Rectal smooth muscle tissue (tissue), 1 donor: ENCODE measurements around the gene HAGHL.
"Not testable (repeated sequence)": the region's sequence is repeated elsewhere in the genome, so short reads cannot be mapped to it uniquely, and the experiment has no call there.

Experiments used
- H3K27ac ChIP-seq: one replicate; pipeline ENCODE4 v1.7.0; 2013; ENCODE audit warnings: low read depth, low read length, inconsistent platforms
- H3K27me3 ChIP-seq: one replicate; pipeline ENCODE4 v1.7.0; 2013; ENCODE audit warnings: low read length; ENCODE audit not compliant: control insufficient read depth, insufficient read depth
- H3K36me3 ChIP-seq: one replicate; pipeline ENCODE4 v1.7.0; 2013; ENCODE audit warnings: low read length; ENCODE audit not compliant: control insufficient read depth, insufficient read depth
- H3K4me1 ChIP-seq: one replicate; pipeline ENCODE4 v1.7.0; 2013; ENCODE audit warnings: low read length; ENCODE audit not compliant: control insufficient read depth, insufficient read depth
- H3K4me3 ChIP-seq: one replicate; pipeline ENCODE4 v1.7.0; 2013; ENCODE audit warnings: low read length
- H3K9ac ChIP-seq: one replicate; pipeline ENCODE4 v1.7.0; 2013; ENCODE audit warnings: low read length

The HAGHL gene

GRCh38 chr16:775236-775796, 48.4 kb downstream of the HAGHL start:
- Histone ChIP-seq H3K4me3 (no peak overlapping the region), H3K27ac (no peak overlapping the region), H3K9ac (no peak overlapping the region), H3K27me3 (peaks cover 5% of the 10 kb centered on the region), H3K36me3 (no peaks in the 10 kb centered on the region), H3K4me1 (no peaks in the 10 kb centered on the region)

- H3K27ac ChIP-seq, H3K9ac ChIP-seq, H3K4me1 ChIP-seq, H3K4me3 ChIP-seq, H3K36me3 ChIP-seq: not testable (repeated sequence)
- peaks cover 11% of the 10 kb centered on the region for H3K27me3 ChIP-seq
Observed at GRCh38 chr16:776298-776697, 49.4 kb downstream of the HAGHL start.

- H3K9ac ChIP-seq, result no peak overlapping the region
- H3K4me1 ChIP-seq, result no peaks in the 10 kb centered on the region
- H3K27me3 ChIP-seq, result peaks cover 15% of the 10 kb centered on the region
- H3K36me3 ChIP-seq, result no peaks in the 10 kb centered on the region
- no peak overlapping the region for H3K4me3 ChIP-seq
- H3K27ac ChIP-seq, result no peak overlapping the region
Observed at GRCh38 chr16:776824-777223, 49.9 kb downstream of the HAGHL start.

GRCh38 chr16:777826-778225, 50.9 kb downstream of the HAGHL start:
- Histone ChIP-seq H3K27me3 (peaks cover 18% of the 10 kb centered on the region), H3K27ac (no peak overlapping the region), H3K4me1 (no peaks in the 10 kb centered on the region), H3K4me3 (no peak overlapping the region), H3K9ac (no peak overlapping the region), H3K36me3 (no peaks in the 10 kb centered on the region)

- Histone ChIP-seq H3K27ac (no peak overlapping the region), H3K4me3 (no peak overlapping the region), H3K27me3 (peaks cover 21% of the 10 kb centered on the region), H3K36me3 (no peaks in the 10 kb centered on the region), H3K9ac (no peak overlapping the region), H3K4me1 (no peaks in the 10 kb centered on the region)
Observed at GRCh38 chr16:778447-778846, 51.5 kb downstream of the HAGHL start.

- Histone ChIP-seq H3K4me1 (no peaks in the 10 kb centered on the region), H3K27ac (no peak overlapping the region), H3K9ac (no peak overlapping the region), H3K36me3 (no peaks in the 10 kb centered on the region), H3K4me3 (no peak overlapping the region), H3K27me3 (peaks cover 23% of the 10 kb centered on the region)
Observed at GRCh38 chr16:778909-779527, 52.1 kb downstream of the HAGHL start.
